B cell (primary cell): ENCODE data around the gene SEMA3E. TPM values are rescaled to one million over a fixed set of nuclear protein-coding genes. Genes with fewer than 3 reads are reported as not detected.

Experiments used
- ATAC-seq: fragments of 200-7000 bp; cut with Tn5 transposase; one replicate; pipeline ENCODE4 v1.10.0; 2021; ENCODE audit warnings: low read depth, mild to moderate bottlenecking, moderate number of reproducible peaks, moderate library complexity
- CTCF ChIA-PET: fragments of 350-600 bp; sonication (Branson Sonifier 250); formaldehyde crosslinking; loops from one replicate; lab custom pipeline; 2021; ENCODE audit warnings: antibody characterized with exemption, inconsistent platforms; lab: Charles Lee
- POLR2A ChIA-PET: fragments of 350-600 bp; sonication (Branson Sonifier 250); formaldehyde crosslinking; loops from one replicate; lab custom pipeline; 2021; ENCODE audit warnings: antibody characterized with exemption; lab: Charles Lee
- DNase-seq: peaks from one replicate; pipeline ENCODE4 v3.0.0; 2013
- H2AFZ ChIP-seq: 2 replicates; pipeline ENCODE4 v1.6.1; 2012; ENCODE audit warnings: mild to moderate bottlenecking, low read depth, low read length; ENCODE audit not compliant: insufficient read depth, poor library complexity, severe bottlenecking
- H3K27ac ChIP-seq, 2 donors: 1 replicate in 1 of 2; 2 replicates in 1 of 2; pipeline ENCODE4 v1.5.1; 2012 to 2013; ENCODE audit warnings: low read length in 2 of 2, mild to moderate bottlenecking in 2 of 2, moderate library complexity in 1 of 2
- H3K27me3 ChIP-seq, 4 experiments: fragments of 200-600 bp in 1 of 4; sonication (generic) in 1 of 4; replicated peaks in 1 of 4; 1 replicate in 2 of 4; 2 replicates in 2 of 4; pipeline versions ENCODE4 v1.6.1 to v1.7.0; 2013 to 2016; ENCODE audit warnings: low read length in 3 of 4, mild to moderate bottlenecking in 2 of 4, mixed read lengths in 1 of 4, moderate library complexity in 1 of 4; ENCODE audit not compliant: insufficient read depth in 4 of 4, control insufficient read depth in 3 of 4; ENCODE audit errors: control extremely low read depth in 1 of 4
- H3K36me3 ChIP-seq, 2 experiments: replicated peaks in 1 of 2; 1 replicate in 1 of 2; 2 replicates in 1 of 2; pipeline versions ENCODE4 v1.6.1 to v1.7.1; 2013; ENCODE audit warnings: low read length in 1 of 2; ENCODE audit not compliant: insufficient read depth in 2 of 2, control insufficient read depth in 1 of 2; ENCODE audit errors: control extremely low read depth in 1 of 2, extremely low read depth in 1 of 2
- H3K4me1 ChIP-seq, 2 donors: fragments of 200-600 bp in 1 of 2; sonication (generic) in 1 of 2; 1 replicate in 1 of 2; 2 replicates in 1 of 2; pipeline versions ENCODE4 v1.5.1 to v1.6.1; 2013 to 2017; ENCODE audit warnings: low read length in 2 of 2; ENCODE audit not compliant: control insufficient read depth in 2 of 2, insufficient read depth in 2 of 2
- H3K4me2 ChIP-seq: replicated peaks from 2 replicates; pipeline ENCODE3; 2012; ENCODE audit warnings: mild to moderate bottlenecking, low read depth, low read length; ENCODE audit not compliant: poor library complexity, severe bottlenecking
- H3K4me3 ChIP-seq, 5 experiments: fragments of 200-600 bp in 1 of 5; sonication (generic) in 1 of 5; 1 replicate in 3 of 5; 2 replicates in 2 of 5; pipeline versions ENCODE4 v1.5.1 to v1.7.0; 2011 to 2016; ENCODE audit warnings: low read length in 4 of 5, mild to moderate bottlenecking in 4 of 5, low read depth in 2 of 5, control low read depth in 1 of 5, moderate library complexity in 1 of 5; ENCODE audit not compliant: insufficient read depth in 1 of 5; ENCODE audit errors: control extremely low read depth in 1 of 5, extremely low read depth in 1 of 5
- H3K79me2 ChIP-seq: fragments of 200-600 bp; sonication (generic); one replicate; pipeline ENCODE4 v1.6.0; 2016; ENCODE audit warnings: low read length; ENCODE audit not compliant: control insufficient read depth, insufficient read depth
- H3K9ac ChIP-seq: fragments of 200-600 bp; sonication (generic); 2 replicates; pipeline ENCODE4 v1.6.1; 2017; ENCODE audit warnings: mild to moderate bottlenecking, low read length, moderate library complexity
- H3K9me3 ChIP-seq, 3 donors: one replicate each; pipeline versions ENCODE4 v1.6.1 to v1.7.1; 2013; ENCODE audit warnings: low read length in 2 of 3; ENCODE audit not compliant: control insufficient read depth in 2 of 3, insufficient read depth in 1 of 3; ENCODE audit errors: control extremely low read depth in 1 of 3
- H4K20me1 ChIP-seq: 2 replicates; pipeline ENCODE4 v1.6.0; 2012; ENCODE audit warnings: mild to moderate bottlenecking, low read length; ENCODE audit not compliant: insufficient read depth, control insufficient read depth, poor library complexity, severe bottlenecking
- H3K27ac Mint-ChIP-seq: one replicate; pipeline ENCODE4 v1.8.0; 2021; ENCODE audit warnings: mixed read lengths
- H3K27me3 Mint-ChIP-seq: one replicate; pipeline ENCODE4 v1.8.0; 2021; ENCODE audit warnings: mixed read lengths
- H3K4me1 Mint-ChIP-seq: one replicate; pipeline ENCODE4 v1.8.0; 2021; ENCODE audit warnings: mixed read lengths
- H3K4me3 Mint-ChIP-seq: one replicate; pipeline ENCODE4 v1.8.0; 2021; ENCODE audit warnings: mixed read lengths
- H3K9me3 Mint-ChIP-seq: one replicate; pipeline ENCODE4 v1.8.0; 2022; ENCODE audit warnings: mixed read lengths; ENCODE audit not compliant: insufficient read depth
- CTCF ChIP-seq: fragments of 200-600 bp; IDR thresholded peaks from one replicate; pipeline ENCODE4 v1.8.0; 2022; ENCODE audit warnings: antibody characterized with exemption, mild to moderate bottlenecking
- EZH2 ChIP-seq: IDR thresholded peaks from 2 replicates; pipeline ENCODE4 v1.6.1; 2012; ENCODE audit warnings: borderline replicate concordance, low read depth, mild to moderate bottlenecking, moderate library complexity, low read length; ENCODE audit not compliant: insufficient read depth, poor library complexity, severe bottlenecking
- WGBS: methylation state at CpG from one replicate; pipeline ENCODE4 v1.1.5; 2013; ENCODE audit warnings: missing lambda C conversion rate; ENCODE audit not compliant: insufficient coverage; 5-methylcytosine and 5-hydroxymethylcytosine counted together
- intact Hi-C: fragments of 100-400 bp; cut with micrococcal nuclease; formaldehyde crosslinking; loops from one replicate; pipeline ENCODE4 v1.10.0; 2022
- polyA plus RNA-seq: library from polyadenylated mRNA; depleted of rRNA; stranded (reverse); fragments of >200 nt; gene quantifications from 2 replicates; pipeline ENCODE4 v1.2.3, GENCODE V29; 2012
- total RNA-seq, 2 donors: library from RNA; stranded (reverse); fragments of 120-200 nt in 1 of 2; gene quantifications; 1 replicate in 1 of 2; 2 replicates in 1 of 2; pipeline versions ENCODE4 v1.2.3 to v1.2.4, GENCODE V29; 2013 to 2022

The SEMA3E gene
- total and polyA plus RNA-seq, 2 donors (not counting 1 experiment from before 2014, with no cell fraction given) = not detected

- H3K27me3 Mint-ChIP-seq = no peaks in the 10 kb centered on the region
- no peak overlapping the region for H2AFZ ChIP-seq
- no peaks in the 10 kb centered on the region for H3K79me2 ChIP-seq
- CTCF ChIA-PET = no interaction called here
- POLR2A ChIA-PET = no interaction called here
- peaks cover 0 to 5% (median 0%) of the 10 kb centered on the region in 3 donors for H3K9me3 ChIP-seq
- no peak overlapping the region for H3K4me3 ChIP-seq
- intact Hi-C loops = no loop called here
- no peak overlapping the region for H3K9ac ChIP-seq
- DNase-seq (no peak), ATAC-seq (no peak)
- WGBS = no CpG with 5 or more reads among the region's 2 CpGs
- no peak overlapping the region for H3K27ac Mint-ChIP-seq
- no peak overlapping the region for H3K4me2 ChIP-seq
- no peaks in the 10 kb centered on the region for H4K20me1 ChIP-seq
- no peaks in the 10 kb centered on the region for H3K4me1 Mint-ChIP-seq
- H3K4me1 ChIP-seq = no peaks in the 10 kb centered on the region
- no peak for TF ChIP-seq EZH2
- TF ChIP-seq CTCF = no peak
- H3K4me3 Mint-ChIP-seq = no peak overlapping the region
- H3K36me3 ChIP-seq = no peaks in the 10 kb centered on the region
- no peaks in the 10 kb centered on the region for H3K9me3 Mint-ChIP-seq
- H3K27me3 ChIP-seq = no peaks in the 10 kb centered on the region
- no peak overlapping the region for H3K27ac ChIP-seq
Observed at GRCh38 chr7:83672157-83672556, 23.2 kb upstream of the SEMA3E start.

- Histone ChIP-seq H3K4me3 (no peak overlapping the region), H2AFZ (no peak overlapping the region), H3K79me2 (no peaks in the 10 kb centered on the region), H4K20me1 (no peaks in the 10 kb centered on the region), H3K4me2 (no peak overlapping the region), H3K27ac (no peak overlapping the region), H3K4me1 (no peaks in the 10 kb centered on the region), H3K9me3 (peaks cover 0 to 7% (median 0%) of the 10 kb centered on the region in 3 donors), H3K9ac (no peak overlapping the region), H3K36me3 (no peaks in the 10 kb centered on the region), H3K27me3 (no peaks in the 10 kb centered on the region)
- Mint-ChIP-seq H3K4me3 (no peak overlapping the region), H3K4me1 (no peaks in the 10 kb centered on the region), H3K27ac (no peak overlapping the region), H3K9me3 (no peaks in the 10 kb centered on the region), H3K27me3 (no peaks in the 10 kb centered on the region)
- intact Hi-C loops = no loop called here
- DNase-seq (no peak), ATAC-seq (no peak)
- TF ChIP-seq EZH2 = no peak
- no peak for TF ChIP-seq CTCF
- CTCF ChIA-PET = no interaction called here
- POLR2A ChIA-PET = no interaction called here
- WGBS = 87% methylated on average over 3 of the region's 4 CpGs
Observed at GRCh38 chr7:83663131-83663530, 14.2 kb upstream of the SEMA3E start.
